GM19099 (cell line): ENCODE data around the gene TRPM5.

Source experiments
- POLR2A ChIP-seq: IDR thresholded peaks from 3 replicates; pipeline ENCODE4 v1.6.1; 2011; ENCODE audit warnings: low read depth; ENCODE audit not compliant: insufficient read length; ENCODE audit errors: extremely low read depth

Gene TRPM5

GRCh38 chr11:2435288-2436012, 8.9 kb downstream of the TRPM5 start:
- TF ChIP-seq POLR2A, result no peak

- no peak for TF ChIP-seq POLR2A
Measured at GRCh38 chr11:2434506-2435255, 9.6 kb downstream of the TRPM5 start.

GRCh38 chr11:2434008-2434407, 10.3 kb downstream of the TRPM5 start:
- no peak for TF ChIP-seq POLR2A

- no peak for TF ChIP-seq POLR2A
Measured at GRCh38 chr11:2433106-2433925, 11.0 kb downstream of the TRPM5 start.

GRCh38 chr11:2432628-2433071, 11.7 kb downstream of the TRPM5 start:
- TF ChIP-seq POLR2A, result no peak

GRCh38 chr11:2432171-2432621, 12.1 kb downstream of the TRPM5 start:
- no peak for TF ChIP-seq POLR2A

- TF ChIP-seq POLR2A, result no peak
Measured at GRCh38 chr11:2431395-2431794, 12.9 kb downstream of the TRPM5 start.

GRCh38 chr11:2428322-2428795, 16.0 kb downstream of the TRPM5 start:
- TF ChIP-seq POLR2A, result no peak

- no peak for TF ChIP-seq POLR2A
Measured at GRCh38 chr11:2427721-2428321, 16.5 kb downstream of the TRPM5 start.

- TF ChIP-seq POLR2A, result no peak
Measured at GRCh38 chr11:2426826-2427521, 17.3 kb downstream of the TRPM5 start.

GRCh38 chr11:2426221-2426620, 18.1 kb downstream of the TRPM5 start:
- no peak for TF ChIP-seq POLR2A

- TF ChIP-seq POLR2A, result no peak
Measured at GRCh38 chr11:2425506-2425905, 18.8 kb downstream of the TRPM5 start.

GRCh38 chr11:2424811-2425495, 19.4 kb downstream of the TRPM5 start:
- TF ChIP-seq POLR2A, result no peak
